Inflammatory macrophage treated with lipopolysaccharide for 1 hour (primary cell): ENCODE results near the gene SELPLG.
"Not testable (repeated sequence)": the region's sequence is repeated elsewhere in the genome, so short reads cannot be mapped to it uniquely, and the experiment has no call there.

Source experiments
- DNase-seq, 2 donors: peaks; one replicate each; pipeline ENCODE4 v3.0.0-alpha.2; 2020 to 2022

Gene SELPLG

DNA sequence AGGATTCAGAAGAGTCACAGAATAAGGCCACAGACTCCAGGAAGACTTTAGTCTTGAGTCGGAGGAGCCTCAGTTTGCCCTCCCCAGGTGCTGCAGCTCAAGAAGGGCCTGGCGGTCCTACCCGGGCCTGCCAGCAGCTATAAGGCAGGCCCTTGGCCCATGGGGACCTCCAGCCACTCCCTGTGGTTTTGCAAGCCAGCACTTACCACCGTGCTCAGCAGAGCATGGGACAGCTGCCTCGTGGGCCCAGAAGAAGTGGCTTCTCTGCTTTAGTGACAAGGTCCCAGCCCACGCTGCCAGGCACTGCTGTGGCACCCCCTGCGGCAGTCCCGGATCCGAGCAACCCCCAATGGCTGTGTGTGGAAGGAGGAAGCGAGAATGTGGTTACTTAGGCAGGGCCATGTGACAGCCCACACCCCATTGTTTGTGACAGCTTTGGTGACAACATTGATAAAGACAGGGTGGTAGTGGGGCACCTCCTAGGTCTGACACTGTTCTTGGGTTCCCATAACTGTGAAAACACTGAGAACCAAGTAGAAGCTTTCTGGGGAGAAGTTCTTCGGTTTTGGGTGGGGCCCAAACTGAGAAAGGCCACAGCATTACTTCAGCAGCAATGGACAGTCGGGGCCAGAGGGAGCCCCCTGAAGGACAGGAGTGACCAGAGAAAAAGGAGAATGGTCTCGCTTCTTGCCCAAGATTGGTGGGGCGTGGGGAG lies at the start of gene SELPLG:
SELPLG (minus strand) TSS at position 361 of the 715 bp plus-strand sequence. CDS start 9,587 bp downstream, outside the sequence.
- peak; percentile 95 to 100 for DNase-seq

DNA sequence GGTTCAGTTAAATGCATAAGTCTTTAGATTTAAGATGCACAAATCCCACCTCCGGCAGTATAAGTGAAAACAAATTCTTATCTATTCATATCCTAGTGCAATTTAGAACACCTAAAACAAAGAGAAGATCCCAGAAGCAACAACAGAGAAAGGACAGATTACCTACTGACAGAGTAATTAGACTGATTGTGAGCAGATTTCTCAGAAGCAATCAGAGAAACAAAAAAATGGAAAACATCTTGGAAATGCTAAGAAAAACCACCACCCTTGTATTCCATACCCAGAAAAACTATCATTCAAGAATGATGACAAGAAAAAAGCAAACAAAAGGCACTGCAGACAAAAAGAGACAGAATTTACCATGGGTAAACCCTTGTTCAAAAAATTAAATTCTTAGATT lies 47.6 kb upstream of the SELPLG start:
- no peak for DNase-seq

GRCh38 chr12:108679106-108679681 lies 45.5 kb upstream of the SELPLG start:
- DNase-seq, result no peak

- DNase-seq, result peak in 1 of 2 donors; percentile 56
Measured at GRCh38 chr12:108678104-108678730, 44.5 kb upstream of the SELPLG start.

- DNase-seq, result no peak
Measured at GRCh38 chr12:108677381-108677780, 43.7 kb upstream of the SELPLG start.

- DNase-seq, result no peak
Measured at GRCh38 chr12:108676707-108677106, 43.0 kb upstream of the SELPLG start.

DNA sequence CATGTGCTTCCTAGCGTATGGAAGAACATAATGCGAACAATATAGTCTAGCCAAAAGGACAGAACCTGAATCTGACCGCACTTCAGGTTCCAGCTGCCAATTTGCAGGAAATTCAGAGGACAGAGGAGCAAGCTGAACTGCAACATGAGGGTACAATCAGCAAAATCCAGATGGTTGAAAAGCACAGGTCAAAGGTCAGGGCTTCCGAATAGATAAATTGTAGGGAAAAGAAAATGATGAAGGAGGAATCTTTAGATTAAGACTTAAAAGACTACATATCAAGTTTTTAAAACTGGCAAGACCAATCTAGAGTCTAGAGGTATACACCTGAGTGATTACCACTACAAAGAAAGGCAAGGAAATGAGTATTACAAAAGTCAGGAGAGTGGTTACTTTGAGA lies 42.1 kb upstream of the SELPLG start:
- no peak for DNase-seq

- no peak for DNase-seq
Measured at GRCh38 chr12:108672054-108672453, 38.4 kb upstream of the SELPLG start.

DNA sequence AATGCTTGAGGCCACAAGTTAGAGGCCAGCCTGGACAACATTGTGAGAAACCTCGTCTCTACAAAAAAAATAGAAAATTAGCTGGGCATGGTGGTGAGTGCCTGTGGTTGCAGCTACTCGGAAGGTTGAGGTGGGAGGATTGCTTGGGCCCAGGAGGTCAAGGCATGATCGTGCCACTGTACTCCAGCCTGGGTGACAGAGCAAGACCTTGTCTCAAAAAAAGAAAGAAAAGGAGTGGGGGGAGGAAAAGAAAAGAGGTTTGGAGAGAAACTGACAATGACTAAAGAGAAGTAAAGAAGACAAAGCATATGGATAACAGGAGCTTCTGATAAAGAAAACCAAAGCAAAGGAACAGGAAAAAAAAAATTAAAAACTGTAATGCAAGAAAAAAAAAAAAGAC lies 37.4 kb upstream of the SELPLG start:
- no peak for DNase-seq

GRCh38 chr12:108670066-108670631 lies 36.5 kb upstream of the SELPLG start:
- no peak for DNase-seq

DNA sequence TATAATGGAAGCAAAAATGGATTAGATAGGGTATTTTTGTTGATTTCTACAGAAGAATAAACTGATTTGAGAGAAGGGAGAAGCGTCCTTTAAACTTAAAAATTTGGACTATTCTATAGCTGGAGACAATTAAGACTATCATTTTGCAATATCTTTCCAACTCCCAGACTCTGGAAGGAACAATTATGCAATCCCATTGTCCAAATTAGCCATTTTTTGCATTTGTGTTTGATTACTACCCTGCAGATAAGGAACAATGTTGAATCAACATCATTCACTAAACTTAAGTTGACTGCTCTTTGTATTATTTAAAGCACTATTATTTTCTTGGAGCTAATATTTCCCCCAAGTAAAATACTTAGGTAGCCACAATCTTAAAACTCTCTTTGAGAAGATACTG lies 34.8 kb upstream of the SELPLG start:
- DNase-seq, result no peak

GRCh38 chr12:108668063-108668462 lies 34.4 kb upstream of the SELPLG start:
- DNase-seq, result no peak

DNA sequence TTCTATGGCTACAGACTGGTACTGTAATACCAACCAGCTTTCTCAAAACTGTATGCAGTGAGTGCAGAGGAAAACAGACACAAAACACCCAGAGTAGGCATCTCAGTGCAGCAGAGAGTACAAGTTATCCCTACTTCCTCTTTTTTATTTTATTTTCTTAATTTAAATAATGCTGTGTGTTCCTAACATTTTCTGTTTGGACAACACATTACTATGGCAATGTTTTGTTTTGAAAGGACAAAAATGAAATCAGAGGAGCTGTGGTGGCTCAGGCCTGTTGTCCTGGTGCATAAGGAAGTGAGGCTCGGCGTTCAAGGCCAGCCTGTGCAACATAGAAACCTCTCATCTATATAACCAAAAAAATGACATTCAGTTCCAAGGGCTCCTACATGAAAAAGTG lies 33.7 kb upstream of the SELPLG start:
- DNase-seq, result peak; percentile 25 to 46

GRCh38 chr12:108666401-108666881 lies 32.7 kb upstream of the SELPLG start:
- DNase-seq, result no peak

- DNase-seq, result no peak
Measured at GRCh38 chr12:108665608-108666202, 32.0 kb upstream of the SELPLG start.

DNA sequence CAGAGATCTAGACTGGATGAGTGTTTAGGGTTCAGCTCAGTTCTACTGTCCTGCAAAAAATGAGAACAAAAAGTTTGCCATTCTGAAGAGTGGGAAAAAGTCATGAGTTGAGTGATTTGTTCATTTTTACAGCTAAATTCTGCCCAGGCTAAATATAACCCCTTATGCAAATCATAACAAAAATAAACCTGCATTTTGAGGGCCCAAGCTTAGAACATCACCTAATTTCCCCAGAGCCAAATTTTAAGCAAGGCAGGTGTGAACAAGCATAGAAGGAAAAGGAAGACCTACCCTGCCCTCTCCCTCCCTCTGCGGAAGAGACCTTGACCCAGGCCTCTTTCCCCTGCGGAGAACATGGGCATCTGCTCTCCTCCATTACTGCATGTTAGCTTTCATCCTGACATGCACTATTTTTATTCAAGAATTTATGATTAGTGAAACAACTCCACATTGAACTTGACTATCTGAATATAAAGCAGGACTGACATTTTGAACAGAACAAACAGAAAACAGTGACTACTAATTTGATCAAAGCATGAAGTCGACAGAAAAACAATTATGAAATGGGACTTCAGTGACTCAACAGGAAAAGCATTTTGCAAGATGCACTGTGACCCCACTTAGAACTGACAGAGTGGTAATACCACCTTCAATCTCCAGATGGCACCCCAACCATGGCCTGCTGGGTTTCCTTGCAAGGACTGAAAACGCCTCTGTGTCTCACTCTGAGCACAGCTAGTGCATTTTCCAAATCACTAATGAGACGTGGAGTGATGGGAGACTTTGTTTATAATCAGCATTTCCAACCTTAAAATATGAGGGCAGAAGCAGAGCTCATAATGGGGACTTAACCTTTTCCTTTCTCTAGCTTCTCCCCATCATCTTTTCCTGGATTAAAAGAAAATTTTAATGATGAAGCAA lies 30.9 kb upstream of the SELPLG start:
- DNase-seq, result peak; percentile 92 to 99

GRCh38 chr12:108663324-108664015 lies 29.8 kb upstream of the SELPLG start:
- no peak for DNase-seq

GRCh38 chr12:108658115-108658514 lies 24.4 kb upstream of the SELPLG start:
- DNase-seq, result not testable (repeated sequence)

DNA sequence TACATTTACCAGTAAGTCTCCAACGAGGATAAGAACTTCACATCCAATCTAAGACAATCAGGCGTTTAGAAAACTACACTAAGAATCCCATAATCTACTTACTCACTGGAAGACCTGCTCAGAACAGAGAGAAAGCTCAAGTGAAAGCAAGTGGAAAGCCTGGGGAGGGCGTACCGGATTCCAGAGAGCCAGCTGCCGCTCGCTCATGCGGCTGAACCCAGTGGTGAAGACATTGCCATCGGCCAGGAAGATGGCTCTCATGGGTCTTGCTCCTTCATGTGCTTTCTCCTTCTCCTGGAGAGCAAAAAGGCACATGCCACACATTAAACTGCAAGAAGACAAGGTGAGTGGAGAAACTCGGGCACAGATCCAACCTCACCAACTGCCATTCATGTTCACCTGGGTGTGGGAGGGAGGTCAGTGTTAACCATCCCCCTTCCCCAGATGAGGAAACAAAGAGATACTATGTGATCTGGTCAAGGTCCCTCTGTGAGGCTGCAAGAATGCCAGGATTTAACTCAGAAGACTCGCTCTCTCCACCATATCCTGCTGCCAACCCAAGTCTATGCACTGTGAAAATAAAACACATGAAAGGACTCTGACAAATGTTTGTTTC lies 23.5 kb upstream of the SELPLG start:
- no peak for DNase-seq

DNA sequence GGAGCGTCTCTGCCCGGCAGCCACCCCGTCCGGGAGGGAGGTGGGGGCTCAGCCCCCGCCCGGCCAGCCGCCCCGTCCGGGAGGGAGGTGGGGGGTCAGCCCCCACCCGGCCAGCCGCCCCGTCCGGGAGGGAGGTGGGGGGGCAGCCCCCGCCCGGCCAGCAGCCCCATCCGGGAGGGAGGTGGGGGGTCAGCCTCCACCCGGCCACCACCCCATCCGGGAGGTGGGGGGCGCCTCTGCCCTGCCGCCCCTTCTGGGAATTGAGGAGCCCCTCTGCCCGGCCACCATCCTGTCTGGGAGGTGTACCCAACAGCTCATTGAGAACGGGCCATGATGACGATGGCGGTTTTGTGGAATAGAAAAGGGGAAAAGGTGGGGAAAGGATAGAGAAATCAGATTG lies 22.6 kb upstream of the SELPLG start:
- DNase-seq, result not testable (repeated sequence)

DNA sequence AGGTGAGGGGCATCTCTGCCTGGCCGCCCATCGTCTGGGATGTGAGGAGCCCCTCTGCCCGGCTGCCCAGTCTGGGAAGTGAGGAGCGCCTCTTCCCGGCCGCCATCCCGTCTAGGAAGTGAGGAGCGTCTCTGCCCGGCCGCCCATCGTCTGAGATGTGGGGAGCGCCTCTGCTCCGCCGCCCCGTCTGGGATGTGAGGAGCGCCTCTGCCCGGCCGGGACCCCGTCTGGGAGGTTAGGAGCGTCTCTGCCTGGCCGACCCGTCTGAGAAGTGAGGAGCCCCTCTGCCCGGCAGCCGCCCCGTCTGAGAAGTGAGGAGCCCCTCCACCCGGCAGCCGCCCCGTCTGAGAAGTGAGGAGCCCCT lies 22.1 kb upstream of the SELPLG start:
- DNase-seq, result not testable (repeated sequence)
